BE2C (cell line): ENCODE measurements around the gene CD2.

Source experiments
- DNase-seq: peaks from one replicate; pipeline ENCODE4 v3.0.0-alpha.2; 2020
- H3K27me3 ChIP-seq: fragments of 250-450 bp; sonication (Bioruptor Pico); 2 replicates; pipeline ENCODE4 v1.5.1; 2020; ENCODE audit warnings: mild to moderate bottlenecking
- H3K36me3 ChIP-seq: fragments of 250-450 bp; sonication (Bioruptor Pico); 2 replicates; pipeline ENCODE4 v1.5.1; 2020; ENCODE audit warnings: mild to moderate bottlenecking
- H3K4me1 ChIP-seq: fragments of 250-450 bp; sonication (Bioruptor Pico); 2 replicates; pipeline ENCODE4 v1.5.1; 2020
- H3K4me3 ChIP-seq: 2 replicates; pipeline ENCODE4 v1.5.1; 2011; ENCODE audit warnings: low read depth, low read length
- H3K9me3 ChIP-seq: fragments of 250-450 bp; sonication (Bioruptor Pico); 2 replicates; pipeline ENCODE4 v1.5.1; 2020
- TF ChIP-seq, protein P1 (sequence below): IDR thresholded peaks from 2 replicates; pipeline ENCODE4 v1.5.1; 2012; ENCODE audit warnings: mild to moderate bottlenecking, low read depth, low read length

CD2 gene

DNA sequence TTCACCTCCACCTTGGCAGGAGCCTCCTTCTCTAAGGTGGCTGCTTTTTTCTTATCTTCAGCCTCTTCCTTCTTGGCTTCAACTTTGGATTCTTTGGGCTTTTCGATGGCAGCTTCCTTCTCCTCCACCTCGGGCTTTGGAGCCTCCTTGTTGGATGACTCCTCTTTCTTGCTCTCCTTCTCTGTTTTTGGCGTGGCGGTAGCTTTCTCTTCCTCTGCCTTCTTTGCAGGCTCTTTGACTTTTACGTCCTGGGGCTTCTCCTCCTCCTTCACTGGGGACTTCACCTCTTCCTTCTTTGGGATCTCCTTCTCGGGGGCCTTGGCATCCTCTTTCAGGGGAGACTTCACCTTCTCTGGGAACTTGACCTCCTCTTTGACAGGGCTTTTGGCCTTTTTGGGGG lies 13.9 kb upstream of the CD2 start:
- Histone ChIP-seq H3K27me3 (no peaks in the 10 kb centered on the region), H3K9me3 (no peaks in the 10 kb centered on the region), H3K4me3 (no peak overlapping the region), H3K36me3 (no peaks in the 10 kb centered on the region), H3K4me1 (no peaks in the 10 kb centered on the region)
- DNase-seq = no peak
- TF ChIP-seq, protein P1, sequence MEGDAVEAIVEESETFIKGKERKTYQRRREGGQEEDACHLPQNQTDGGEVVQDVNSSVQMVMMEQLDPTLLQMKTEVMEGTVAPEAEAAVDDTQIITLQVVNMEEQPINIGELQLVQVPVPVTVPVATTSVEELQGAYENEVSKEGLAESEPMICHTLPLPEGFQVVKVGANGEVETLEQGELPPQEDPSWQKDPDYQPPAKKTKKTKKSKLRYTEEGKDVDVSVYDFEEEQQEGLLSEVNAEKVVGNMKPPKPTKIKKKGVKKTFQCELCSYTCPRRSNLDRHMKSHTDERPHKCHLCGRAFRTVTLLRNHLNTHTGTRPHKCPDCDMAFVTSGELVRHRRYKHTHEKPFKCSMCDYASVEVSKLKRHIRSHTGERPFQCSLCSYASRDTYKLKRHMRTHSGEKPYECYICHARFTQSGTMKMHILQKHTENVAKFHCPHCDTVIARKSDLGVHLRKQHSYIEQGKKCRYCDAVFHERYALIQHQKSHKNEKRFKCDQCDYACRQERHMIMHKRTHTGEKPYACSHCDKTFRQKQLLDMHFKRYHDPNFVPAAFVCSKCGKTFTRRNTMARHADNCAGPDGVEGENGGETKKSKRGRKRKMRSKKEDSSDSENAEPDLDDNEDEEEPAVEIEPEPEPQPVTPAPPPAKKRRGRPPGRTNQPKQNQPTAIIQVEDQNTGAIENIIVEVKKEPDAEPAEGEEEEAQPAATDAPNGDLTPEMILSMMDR = no peak

DNA sequence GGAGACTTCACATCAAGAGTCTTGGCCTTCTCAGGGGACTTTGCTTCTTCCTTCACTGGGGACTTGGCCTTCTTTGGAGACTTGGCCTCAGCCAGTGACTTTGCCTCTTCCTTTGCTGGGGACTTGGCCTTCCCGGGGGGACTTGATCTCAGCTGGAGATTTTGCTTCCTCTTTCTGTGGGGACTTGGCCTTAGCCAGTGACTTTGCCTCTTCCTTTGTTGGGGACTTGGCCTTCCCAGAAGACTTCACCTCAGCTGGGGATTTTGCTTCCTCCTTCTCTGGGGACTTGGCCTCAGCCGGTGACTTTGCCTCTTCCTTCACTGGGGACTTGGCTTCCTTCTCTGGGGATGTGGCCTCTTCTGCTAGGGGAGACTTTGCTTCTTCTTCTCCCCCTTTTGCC lies 13.5 kb upstream of the CD2 start:
- Histone ChIP-seq H3K4me1 (no peaks in the 10 kb centered on the region), H3K9me3 (no peaks in the 10 kb centered on the region), H3K4me3 (no peak overlapping the region), H3K27me3 (no peaks in the 10 kb centered on the region), H3K36me3 (no peaks in the 10 kb centered on the region)
- TF ChIP-seq, protein P1 = no peak
- DNase-seq = no peak

DNA sequence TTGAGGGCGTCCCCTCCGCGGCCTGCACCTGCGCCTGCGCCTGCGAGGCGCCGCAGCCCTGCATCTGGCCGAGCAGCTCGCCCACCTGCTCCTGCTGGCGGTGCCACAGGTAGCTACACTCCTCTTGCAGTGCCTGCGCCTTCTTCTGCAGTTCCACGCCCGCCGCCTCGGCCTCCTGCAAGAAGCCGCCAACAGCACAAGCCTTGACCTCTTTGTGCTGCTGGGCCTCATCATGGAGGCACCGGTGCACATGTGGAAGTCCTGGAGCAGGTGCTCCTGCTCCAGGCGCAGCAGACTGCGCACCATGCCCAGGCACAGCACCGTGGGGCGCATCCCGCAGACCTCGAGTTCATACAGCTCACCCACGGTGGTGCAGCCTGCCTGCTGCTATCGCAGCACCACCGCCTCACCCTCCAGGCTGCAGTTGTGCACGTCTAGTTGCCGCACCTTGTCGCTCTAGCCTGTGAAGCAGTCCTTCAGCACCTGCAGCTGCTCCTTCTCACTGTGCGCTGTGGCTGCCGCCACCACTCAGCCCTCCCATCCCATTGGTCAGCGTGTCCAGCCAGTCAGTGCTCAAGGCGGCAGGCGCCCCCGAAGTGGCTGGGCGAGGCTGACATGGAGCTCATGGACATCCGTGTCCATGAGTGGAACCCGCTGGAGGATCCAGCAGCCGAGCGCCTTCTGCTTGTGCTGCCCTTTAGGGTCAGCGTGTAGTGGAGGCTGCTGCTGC lies 12.2 kb upstream of the CD2 start:
- Histone ChIP-seq H3K4me3 (no peak overlapping the region), H3K36me3 (no peaks in the 10 kb centered on the region), H3K27me3 (no peaks in the 10 kb centered on the region), H3K9me3 (no peaks in the 10 kb centered on the region), H3K4me1 (no peaks in the 10 kb centered on the region)
- DNase-seq = no peak
- TF ChIP-seq, protein P1 = no peak

DNA sequence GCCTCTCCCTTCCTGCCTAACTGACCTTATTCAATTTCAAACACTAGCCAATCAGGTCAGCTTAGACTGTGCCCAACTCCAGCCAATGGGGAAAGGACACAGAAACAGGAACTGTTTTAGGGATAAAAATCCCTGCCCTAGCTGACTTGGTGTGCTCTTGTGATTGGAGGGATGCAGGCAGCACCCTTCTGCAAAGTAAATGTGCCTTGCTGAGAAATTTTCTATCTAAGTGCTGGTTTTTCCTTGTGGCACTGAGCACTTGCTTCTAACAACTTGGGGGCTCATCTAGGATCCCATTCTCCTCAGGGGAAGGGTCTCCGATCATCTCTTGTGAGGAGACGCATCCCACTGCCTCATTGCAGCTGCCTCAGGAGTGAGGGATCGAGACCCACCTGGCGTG lies 10.7 kb upstream of the CD2 start:
- DNase-seq = no peak
- H3K4me3 ChIP-seq = no peak overlapping the region
- H3K9me3 ChIP-seq = no peaks in the 10 kb centered on the region
- TF ChIP-seq, protein P1 = no peak
- no peaks in the 10 kb centered on the region for H3K36me3 ChIP-seq
- H3K27me3 ChIP-seq = no peaks in the 10 kb centered on the region
- no peaks in the 10 kb centered on the region for H3K4me1 ChIP-seq

DNA sequence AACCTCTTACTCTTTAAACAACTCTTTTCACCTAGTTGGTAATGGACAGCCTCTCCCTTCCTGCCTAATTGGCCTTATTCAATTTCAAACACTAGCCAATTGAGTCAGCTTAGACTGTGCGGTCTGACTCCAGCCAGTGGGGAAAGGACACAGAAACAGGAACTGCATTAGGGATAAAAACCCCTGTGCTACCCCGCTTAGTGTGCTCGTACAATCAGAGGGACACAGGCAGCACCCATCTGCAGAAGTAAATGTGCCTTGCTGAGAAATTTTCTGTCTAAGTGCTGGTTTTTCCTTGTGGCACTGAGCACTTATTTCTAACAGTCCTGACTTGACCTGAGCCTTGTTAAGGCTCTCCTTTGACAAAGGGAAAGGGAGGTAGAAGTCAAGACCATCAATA lies 6.0 kb upstream of the CD2 start:
- Histone ChIP-seq H3K27me3 (no peaks in the 10 kb centered on the region), H3K4me3 (no peak overlapping the region), H3K36me3 (no peaks in the 10 kb centered on the region), H3K9me3 (no peaks in the 10 kb centered on the region), H3K4me1 (no peaks in the 10 kb centered on the region)
- TF ChIP-seq, protein P1 = no peak
- no peak for DNase-seq

DNA sequence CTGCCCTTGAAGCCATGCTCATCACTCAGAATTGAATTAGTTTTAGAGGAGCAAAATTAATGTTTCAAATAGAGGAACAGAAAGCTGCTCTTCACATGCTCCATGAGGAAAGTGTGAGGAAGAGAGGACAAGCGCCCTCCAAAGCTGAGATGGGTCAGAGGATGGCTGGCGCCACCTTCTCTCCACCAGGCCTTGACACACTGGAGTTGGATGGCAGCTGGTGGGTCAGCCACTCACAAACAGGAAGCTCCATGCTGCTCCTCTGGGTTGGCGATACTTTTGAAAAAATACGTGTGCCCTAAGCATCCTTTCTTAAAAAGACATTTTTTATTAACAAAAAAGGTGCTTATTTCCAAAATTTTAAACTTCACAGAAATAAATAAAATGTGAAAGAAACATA lies 3.1 kb upstream of the CD2 start:
- no peak for DNase-seq
- Histone ChIP-seq H3K4me1 (no peaks in the 10 kb centered on the region), H3K27me3 (no peaks in the 10 kb centered on the region), H3K9me3 (no peaks in the 10 kb centered on the region), H3K36me3 (no peaks in the 10 kb centered on the region), H3K4me3 (no peak overlapping the region)
- TF ChIP-seq, protein P1 = no peak
